Lung (tissue), 12 donors: ENCODE data around the gene SLC16A12. TPM values are rescaled to one million over a fixed set of nuclear protein-coding genes. Genes with fewer than 3 reads are reported as not detected.

Experiments
- ATAC-seq: fragments of 200-7000 bp; cut with Tn5 transposase; one replicate; pipeline ENCODE4 v1.9.1; 2020; ENCODE audit warnings: moderate number of reproducible peaks; ENCODE audit not compliant: insufficient read depth, low FRiP score
- DNase-seq, 3 donors: peaks; one replicate each; pipeline ENCODE4 v3.0.0-alpha.2; 2013 to 2017
- H3K27ac ChIP-seq, 2 donors: one replicate each; pipeline ENCODE4 v1.5.1; 2013; ENCODE audit warnings: mild to moderate bottlenecking in 2 of 2, moderate library complexity in 2 of 2, control low read depth in 1 of 2, inconsistent platforms in 1 of 2, low read depth in 1 of 2, low read length in 1 of 2
- H3K27me3 ChIP-seq, 3 donors: one replicate each; pipeline ENCODE4 v1.5.1; 2013; ENCODE audit warnings: low read length in 2 of 3; ENCODE audit not compliant: control insufficient read depth in 3 of 3, insufficient read depth in 3 of 3
- H3K36me3 ChIP-seq, 4 donors: one replicate each; pipeline ENCODE4 v1.5.1; 2013; ENCODE audit warnings: low read length in 4 of 4, mild to moderate bottlenecking in 1 of 4, moderate library complexity in 1 of 4; ENCODE audit not compliant: control insufficient read depth in 4 of 4, insufficient read depth in 4 of 4
- H3K4me1 ChIP-seq, 5 donors: one replicate each; pipeline ENCODE4 v1.5.1; 2013; ENCODE audit warnings: low read length in 5 of 5, mild to moderate bottlenecking in 2 of 5, moderate library complexity in 1 of 5; ENCODE audit not compliant: control insufficient read depth in 5 of 5, insufficient read depth in 5 of 5
- H3K4me3 ChIP-seq: one replicate; pipeline ENCODE4 v1.5.1; 2013; ENCODE audit warnings: mild to moderate bottlenecking, control low read depth, moderate library complexity
- H3K9ac ChIP-seq, 2 donors: one replicate each; pipeline ENCODE4 v1.5.1; 2013; ENCODE audit warnings: low read length in 2 of 2, control low read depth in 1 of 2; ENCODE audit not compliant: insufficient read depth in 1 of 2
- H3K9me3 ChIP-seq, 4 donors: one replicate each; pipeline ENCODE4 v1.5.1; 2013; ENCODE audit warnings: low read length in 3 of 4, mild to moderate bottlenecking in 1 of 4, moderate library complexity in 1 of 4; ENCODE audit not compliant: control insufficient read depth in 4 of 4, insufficient read depth in 3 of 4
- CTCF ChIP-seq: IDR thresholded peaks from 2 replicates; pipeline ENCODE4 v1.5.1; 2012; ENCODE audit warnings: mild to moderate bottlenecking; ENCODE audit errors: control extremely low read depth, extremely low read depth
- WGBS, 2 donors: extraction: QIAGEN DNeasy Blood & Tissue Kit; methylation state at CpG; one replicate each; pipeline ENCODE4 v1.1.7; 2013; 5-methylcytosine and 5-hydroxymethylcytosine counted together
- polyA plus RNA-seq, 2 donors: library from polyadenylated mRNA; stranded (reverse); fragments of 200-250 nt; gene quantifications; one replicate each; pipeline ENCODE4 v1.2.1, GENCODE V29; 2013
- total RNA-seq, 2 donors: library from RNA; depleted of rRNA in 1 of 2; stranded (reverse); fragments of >200 nt in 1 of 2; gene quantifications; one replicate each; pipeline ENCODE4 v1.2.1, GENCODE V29; 2014 to 2021
- donor health status: control.
- donor health status: control.
- donor health status: Bipolar disorder and iron deficiency.
- donor health status: healthy.
- donor health status: DM: yes; HTN: yes; CAD: no.

The SLC16A12 gene
- total and polyA plus RNA-seq, 4 donors: 0.45 to 4.6 (median 1.3) TPM

- ATAC-seq (peak; percentile 9), DNase-seq (peak in 2 of 3 donors; percentile 32 to 44)
- no peaks in the 10 kb centered on the region for H3K9me3 ChIP-seq
- no peak for TF ChIP-seq CTCF
- H3K9ac ChIP-seq: peak overlapping the region in 1 of 2 donors; percentile 26
- no peaks in the 10 kb centered on the region for H3K36me3 ChIP-seq
- H3K27ac ChIP-seq: peak overlapping the region; percentile 74 to 90
- no peaks in the 10 kb centered on the region for H3K27me3 ChIP-seq
- no peak overlapping the region for H3K4me3 ChIP-seq
- 73 to 87% methylated on average over 4 of the region's 4 CpGs for WGBS, 2 donors
- H3K4me1 ChIP-seq: peaks cover 6 to 61% (median 24%) of the 10 kb centered on the region in 5 donors
Observed at GRCh38 chr10:89478085-89478738, 57.2 kb downstream of the SLC16A12 start.

GRCh38 chr10:89476150-89476549, 59.2 kb downstream of the SLC16A12 start:
- Histone ChIP-seq H3K27me3 (no peaks in the 10 kb centered on the region), H3K36me3 (no peaks in the 10 kb centered on the region), H3K4me3 (no peak overlapping the region), H3K4me1 (peaks cover 5 to 54% (median 24%) of the 10 kb centered on the region in 5 donors), H3K27ac (peak overlapping the region; percentile 83 to 94), H3K9me3 (no peaks in the 10 kb centered on the region), H3K9ac (peak overlapping the region in 1 of 2 donors; percentile 43)
- 73 to 82% methylated on average over 6 of the region's 6 CpGs for WGBS, 2 donors
- ATAC-seq: no peak
- DNase-seq: peak in 1 of 3 donors; percentile 16
- TF ChIP-seq CTCF: no peak

- WGBS, 2 donors: 35 to 68% methylated on average over 4 of the region's 4 CpGs
- Histone ChIP-seq H3K4me3 (no peak overlapping the region), H3K27ac (peak overlapping the region; percentile 83 to 94), H3K9ac (peak overlapping the region in 1 of 2 donors; percentile 43), H3K4me1 (peaks cover 5 to 55% (median 26%) of the 10 kb centered on the region in 5 donors), H3K36me3 (no peaks in the 10 kb centered on the region), H3K27me3 (no peaks in the 10 kb centered on the region), H3K9me3 (no peaks in the 10 kb centered on the region)
- TF ChIP-seq CTCF: no peak
- ATAC-seq (no peak), DNase-seq (peak in 2 of 3 donors; percentile 71 to 76)
Observed at GRCh38 chr10:89475591-89475998, 59.8 kb downstream of the SLC16A12 start.
